Skeletal muscle tissue (tissue), 4 donors: Measurements from ENCODE around the gene PITX2. TPM values are rescaled to one million over a fixed set of nuclear protein-coding genes. Genes with fewer than 3 reads are reported as not detected.

Experiments
- H3K27ac ChIP-seq: one replicate; pipeline ENCODE4 v1.7.0; 2013; ENCODE audit warnings: mild to moderate bottlenecking, low read depth, low read length, inconsistent platforms
- H3K27me3 ChIP-seq, 3 donors: one replicate each; pipeline ENCODE4 v1.7.0; 2013; ENCODE audit warnings: low read length in 3 of 3; ENCODE audit not compliant: control insufficient read depth in 3 of 3, insufficient read depth in 3 of 3
- H3K36me3 ChIP-seq, 3 donors: one replicate each; pipeline ENCODE4 v1.7.0; 2013; ENCODE audit warnings: low read length in 3 of 3; ENCODE audit not compliant: control insufficient read depth in 3 of 3, insufficient read depth in 3 of 3
- H3K4me1 ChIP-seq, 3 donors: one replicate each; pipeline ENCODE4 v1.7.0; 2013; ENCODE audit warnings: low read length in 3 of 3, mild to moderate bottlenecking in 3 of 3; ENCODE audit not compliant: control insufficient read depth in 3 of 3, insufficient read depth in 3 of 3
- H3K4me3 ChIP-seq, 3 donors: one replicate each; pipeline ENCODE4 v1.7.0; 2013; ENCODE audit warnings: low read length in 3 of 3
- H3K9ac ChIP-seq, 3 donors: one replicate each; pipeline ENCODE4 v1.7.0; 2013; ENCODE audit warnings: low read length in 3 of 3, mild to moderate bottlenecking in 3 of 3, moderate library complexity in 2 of 3, low read depth in 1 of 3
- H3K9me3 ChIP-seq, 3 donors: one replicate each; pipeline ENCODE4 v1.7.0; 2013; ENCODE audit warnings: low read length in 3 of 3; ENCODE audit not compliant: control insufficient read depth in 3 of 3
- total RNA-seq: library from RNA; depleted of rRNA; stranded (reverse); fragments of >200 nt; gene quantifications from one replicate; pipeline ENCODE4 v1.2.3, GENCODE V29; 2014
- donor health status: Osteomylitis.

The PITX2 gene
- total RNA-seq, 1 donor from 2014 or later = 16.2 TPM

GRCh38 chr4:110617646-110618580 is 5.0 kb downstream of the PITX2 start:
- H3K27ac ChIP-seq = peak overlapping the region; percentile 89
- H3K9ac ChIP-seq = peak overlapping the region; percentile 89 to 96 (median 90)
- H3K4me1 ChIP-seq = peaks cover 13 to 25% (median 22%) of the 10 kb centered on the region in 3 donors
- peaks cover 21 to 48% (median 26%) of the 10 kb centered on the region in 3 donors for H3K27me3 ChIP-seq
- peaks cover 0 to 2% (median 0%) of the 10 kb centered on the region in 3 donors for H3K36me3 ChIP-seq
- no peaks in the 10 kb centered on the region for H3K9me3 ChIP-seq
- H3K4me3 ChIP-seq = peak overlapping the region; percentile 82 to 88 (median 84)

DNA sequence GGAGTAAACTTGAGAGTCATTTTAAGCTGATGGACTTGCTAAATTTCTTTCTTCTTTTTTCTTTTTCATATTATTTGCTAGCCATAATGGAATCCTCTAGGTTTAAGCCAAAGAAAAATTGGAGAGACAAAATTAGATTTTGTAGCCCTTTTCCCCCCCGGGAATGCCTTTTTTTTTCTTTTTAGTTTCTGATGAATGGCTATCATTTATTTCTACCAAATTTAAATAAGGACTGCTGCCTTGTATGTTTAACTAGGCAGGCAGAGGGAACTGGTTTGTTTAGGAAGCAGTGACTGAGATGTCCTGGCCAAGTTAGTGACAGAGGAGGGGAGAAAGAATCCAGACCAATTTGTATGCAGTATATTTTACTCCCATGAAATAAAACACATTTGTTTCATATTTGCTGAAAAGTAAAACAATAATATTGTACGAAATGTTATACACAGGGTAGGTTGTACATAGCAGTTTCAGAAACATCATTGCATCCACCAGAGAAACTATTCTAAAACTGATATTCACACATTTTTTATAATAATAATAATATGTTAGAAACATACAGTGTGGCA is 5.7 kb downstream of the PITX2 start:
- peaks cover 24 to 53% (median 29%) of the 10 kb centered on the region in 3 donors for H3K27me3 ChIP-seq
- no peak overlapping the region for H3K27ac ChIP-seq
- no peaks in the 10 kb centered on the region for H3K9me3 ChIP-seq
- H3K36me3 ChIP-seq = peaks cover 0 to 2% (median 0%) of the 10 kb centered on the region in 3 donors
- no peak overlapping the region for H3K9ac ChIP-seq
- peaks cover 13 to 25% (median 22%) of the 10 kb centered on the region in 3 donors for H3K4me1 ChIP-seq
- no peak overlapping the region for H3K4me3 ChIP-seq

- Histone ChIP-seq H3K27ac (no peak overlapping the region), H3K4me3 (peak overlapping the region in 1 of 3 donors; percentile 29), H3K9ac (peak overlapping the region in 1 of 3 donors; percentile 50), H3K36me3 (no peaks in the 10 kb centered on the region), H3K27me3 (peaks cover 24 to 52% (median 28%) of the 10 kb centered on the region in 3 donors), H3K4me1 (peaks cover 13 to 22% (median 19%) of the 10 kb centered on the region in 3 donors), H3K9me3 (no peaks in the 10 kb centered on the region)
These were observed 6.4 kb downstream of the PITX2 start for GRCh38 chr4:110616238-110617074.

DNA sequence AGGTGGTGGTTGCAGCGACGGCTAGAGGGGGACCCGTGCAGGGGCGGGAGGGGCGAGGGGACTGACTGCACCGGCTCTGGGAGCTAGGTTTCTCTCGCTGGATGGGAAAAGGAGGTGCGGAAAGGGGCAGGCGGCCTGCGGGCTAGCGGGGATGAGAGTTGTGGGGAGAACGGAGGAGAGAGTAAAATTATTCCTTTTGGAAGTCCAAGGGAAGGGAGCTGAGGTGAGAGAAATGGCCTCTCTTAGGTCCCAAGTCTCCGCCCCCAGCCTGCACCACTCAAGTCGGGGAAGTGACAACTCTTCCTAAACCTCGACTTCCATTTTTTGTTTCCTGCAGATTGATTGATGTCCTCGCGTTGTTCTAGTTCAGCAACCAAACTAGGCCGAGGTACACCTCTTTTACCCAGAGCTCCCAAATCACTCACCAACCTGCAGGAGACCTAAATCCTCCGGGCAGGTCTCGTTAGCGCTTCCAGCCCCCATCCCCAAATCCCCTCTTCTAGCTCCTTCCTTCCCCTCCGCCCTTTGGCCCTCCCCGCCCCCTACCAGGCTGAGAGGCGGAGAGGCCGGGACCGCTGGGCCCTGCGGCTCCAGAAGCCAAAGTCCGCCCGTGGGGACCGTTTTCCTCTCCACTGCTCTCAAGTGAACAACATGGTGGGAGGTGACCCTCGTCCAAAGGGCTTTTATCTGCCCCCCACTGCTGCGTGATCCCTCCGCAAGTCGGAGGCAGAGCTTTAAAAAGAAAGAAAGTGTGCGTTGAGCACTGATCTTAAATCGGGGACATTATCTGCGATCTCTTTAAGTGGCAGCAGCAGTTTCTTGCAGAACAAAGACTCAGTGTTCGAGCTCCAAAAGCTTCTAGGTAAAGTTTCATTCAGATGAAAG is 7.3 kb downstream of the PITX2 start:
- H3K27me3 ChIP-seq = peaks cover 20 to 51% (median 28%) of the 10 kb centered on the region in 3 donors
- H3K36me3 ChIP-seq = no peaks in the 10 kb centered on the region
- H3K27ac ChIP-seq = no peak overlapping the region
- H3K9ac ChIP-seq = peak overlapping the region in 1 of 3 donors; percentile 50
- H3K9me3 ChIP-seq = no peaks in the 10 kb centered on the region
- no peak overlapping the region for H3K4me3 ChIP-seq
- H3K4me1 ChIP-seq = peaks cover 8 to 19% (median 14%) of the 10 kb centered on the region in 3 donors

DNA sequence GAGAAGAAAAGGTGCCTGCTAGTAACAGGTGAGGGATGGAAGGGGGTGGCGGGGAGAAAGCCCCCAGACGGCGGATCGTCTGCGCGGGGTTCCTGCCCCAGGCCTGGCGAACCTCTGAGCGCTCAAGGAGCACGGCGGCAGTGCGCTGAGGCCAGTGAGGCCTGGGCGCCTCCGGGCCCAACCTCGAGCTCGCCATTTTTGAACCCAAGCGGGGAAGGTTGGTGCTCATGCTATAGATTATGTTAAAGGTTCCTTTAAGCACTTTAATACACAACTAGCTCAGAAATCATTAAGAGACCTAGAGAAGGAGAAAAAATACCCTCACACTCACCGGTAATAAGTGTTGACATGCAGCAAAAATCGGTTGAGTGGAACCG is 7.9 kb downstream of the PITX2 start:
- no peak overlapping the region for H3K4me3 ChIP-seq
- H3K27me3 ChIP-seq = peaks cover 19 to 53% (median 28%) of the 10 kb centered on the region in 3 donors
- H3K9me3 ChIP-seq = no peaks in the 10 kb centered on the region
- H3K36me3 ChIP-seq = no peaks in the 10 kb centered on the region
- H3K27ac ChIP-seq = no peak overlapping the region
- peaks cover 8 to 21% (median 14%) of the 10 kb centered on the region in 3 donors for H3K4me1 ChIP-seq
- H3K9ac ChIP-seq = no peak overlapping the region

- Histone ChIP-seq H3K27ac (no peak overlapping the region), H3K36me3 (no peaks in the 10 kb centered on the region), H3K4me1 (peaks cover 8 to 26% (median 19%) of the 10 kb centered on the region in 3 donors), H3K27me3 (peaks cover 19 to 50% (median 28%) of the 10 kb centered on the region in 3 donors), H3K9ac (no peak overlapping the region), H3K4me3 (no peak overlapping the region), H3K9me3 (no peaks in the 10 kb centered on the region)
These were observed 8.5 kb downstream of the PITX2 start for GRCh38 chr4:110614173-110614963.

- H3K27ac ChIP-seq = no peak overlapping the region
- H3K9me3 ChIP-seq = no peaks in the 10 kb centered on the region
- H3K4me1 ChIP-seq = peaks cover 12 to 28% (median 22%) of the 10 kb centered on the region in 3 donors
- H3K9ac ChIP-seq = no peak overlapping the region
- peaks cover 15 to 50% (median 24%) of the 10 kb centered on the region in 3 donors for H3K27me3 ChIP-seq
- no peak overlapping the region for H3K4me3 ChIP-seq
- H3K36me3 ChIP-seq = no peaks in the 10 kb centered on the region
These were observed 9.1 kb downstream of the PITX2 start for GRCh38 chr4:110613745-110614144.

DNA sequence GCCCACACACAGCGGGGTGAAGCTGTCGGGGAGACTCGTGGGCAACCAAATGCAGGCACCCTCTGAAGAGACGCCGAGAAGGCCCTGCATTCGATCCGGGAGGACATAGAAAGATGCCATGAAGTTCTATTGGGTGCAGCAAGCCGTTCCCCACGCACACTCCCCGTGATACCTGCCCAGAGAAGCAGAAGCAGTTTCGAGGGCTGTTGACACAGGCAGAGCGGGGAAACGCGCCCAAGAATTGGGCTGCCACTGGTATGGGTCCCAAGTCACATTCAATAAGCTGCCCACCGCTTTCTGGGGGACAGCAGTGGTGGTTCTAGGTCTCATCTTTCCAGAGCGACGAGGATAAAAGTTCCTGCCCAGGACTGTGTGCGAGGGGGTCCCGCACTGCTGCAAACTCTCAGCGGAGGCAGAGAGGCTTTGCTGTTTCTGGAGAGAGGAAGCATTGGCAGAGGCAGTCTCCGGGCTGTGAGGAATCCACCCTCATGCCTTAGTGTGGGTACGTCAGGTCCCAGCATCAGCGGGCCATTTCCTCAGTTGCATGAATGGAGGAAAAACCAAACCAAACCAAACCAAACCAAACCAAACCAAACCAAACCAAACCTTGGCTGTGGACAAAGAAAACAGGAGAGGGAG is 10.1 kb downstream of the PITX2 start:
- H3K36me3 ChIP-seq = no peaks in the 10 kb centered on the region
- H3K4me1 ChIP-seq = peaks cover 9 to 22% (median 17%) of the 10 kb centered on the region in 3 donors
- peaks cover 6 to 40% (median 17%) of the 10 kb centered on the region in 3 donors for H3K27me3 ChIP-seq
- no peak overlapping the region for H3K27ac ChIP-seq
- H3K9me3 ChIP-seq = no peaks in the 10 kb centered on the region
- no peak overlapping the region for H3K9ac ChIP-seq
- no peak overlapping the region for H3K4me3 ChIP-seq
